ENCODE measurements around the gene PNKP. TPM values are rescaled to one million over a fixed set of nuclear protein-coding genes. Genes with fewer than 3 reads are reported as not detected.

Gene PNKP
- total and polyA plus RNA-seq, 9 of the 15 experiments (the other 6 are each of a cell fraction or from before 2014, with no cell fraction given), result 2.8 to 85.4 (median 25.3) TPM

DNA sequence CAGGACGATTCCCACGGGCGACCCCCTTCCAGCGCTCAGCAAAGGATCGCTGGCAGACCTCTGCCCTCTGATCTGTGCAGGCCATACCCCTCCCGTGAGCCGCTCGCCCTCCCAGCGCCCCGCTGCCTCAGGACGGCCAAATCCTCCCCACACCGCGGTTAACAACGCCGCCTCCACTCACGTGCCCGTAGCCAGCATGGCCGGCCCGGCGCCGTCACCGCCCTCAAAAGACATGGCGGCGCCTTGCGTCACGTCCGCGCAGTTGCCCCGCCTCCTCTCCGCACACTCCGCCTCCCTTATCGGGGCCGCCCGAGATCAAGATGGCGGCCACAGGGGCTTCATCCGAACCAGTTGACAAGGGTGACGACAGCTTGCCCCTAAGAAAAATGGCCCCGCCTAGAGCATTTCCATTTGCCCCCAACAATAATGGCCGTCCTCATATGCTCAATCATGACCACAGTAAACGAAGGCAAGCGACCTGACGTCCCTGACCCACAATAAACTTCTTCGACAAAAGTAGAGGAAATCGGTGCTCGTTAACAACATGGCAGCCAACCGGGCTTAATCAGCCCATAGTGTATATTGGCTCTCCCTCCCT lies 9.1 kb upstream of the PNKP start (continued):
- TF ChIP-seq, protein P1, sequence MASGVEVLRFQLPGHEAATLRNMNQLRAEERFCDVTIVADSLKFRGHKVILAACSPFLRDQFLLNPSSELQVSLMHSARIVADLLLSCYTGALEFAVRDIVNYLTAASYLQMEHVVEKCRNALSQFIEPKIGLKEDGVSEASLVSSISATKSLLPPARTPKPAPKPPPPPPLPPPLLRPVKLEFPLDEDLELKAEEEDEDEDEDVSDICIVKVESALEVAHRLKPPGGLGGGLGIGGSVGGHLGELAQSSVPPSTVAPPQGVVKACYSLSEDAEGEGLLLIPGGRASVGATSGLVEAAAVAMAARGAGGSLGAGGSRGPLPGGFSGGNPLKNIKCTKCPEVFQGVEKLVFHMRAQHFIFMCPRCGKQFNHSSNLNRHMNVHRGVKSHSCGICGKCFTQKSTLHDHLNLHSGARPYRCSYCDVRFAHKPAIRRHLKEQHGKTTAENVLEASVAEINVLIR (CRISPR knock-in tag; IDR thresholded peaks at IDR 0.05), result peak; percentile 92
- TF ChIP-seq ZNF586 (CRISPR knock-in tag; conservative IDR thresholded peaks at IDR 0.05) (no peak), SRSF7 (optimal IDR thresholded peaks at IDR 0.05; ENCODE audit: low read depth, low read length) (no peak), YBX1 (IDR thresholded peaks at IDR 0.05) (no peak), ZNF696 (CRISPR knock-in tag; conservative IDR thresholded peaks at IDR 0.05) (no peak), LCOR (CRISPR knock-in tag; IDR thresholded peaks at IDR 0.05) (no peak), BRF1 (IDR thresholded peaks at IDR 0.05; ENCODE audit: borderline replicate concordance, extremely low read depth, insufficient read length) (no peak), PPARD (CRISPR knock-in tag; IDR thresholded peaks at IDR 0.05) (no peak), PRPF4 (IDR thresholded peaks at IDR 0.05; ENCODE audit: insufficient read depth, low read depth, low read length, poor library complexity, severe bottlenecking) (no peak), KDM5B (IDR thresholded peaks at IDR 0.05; ENCODE audit: insufficient replicate concordance, low read depth, low read length) (peak; percentile 64)
- TF ChIP-seq, protein P2, sequence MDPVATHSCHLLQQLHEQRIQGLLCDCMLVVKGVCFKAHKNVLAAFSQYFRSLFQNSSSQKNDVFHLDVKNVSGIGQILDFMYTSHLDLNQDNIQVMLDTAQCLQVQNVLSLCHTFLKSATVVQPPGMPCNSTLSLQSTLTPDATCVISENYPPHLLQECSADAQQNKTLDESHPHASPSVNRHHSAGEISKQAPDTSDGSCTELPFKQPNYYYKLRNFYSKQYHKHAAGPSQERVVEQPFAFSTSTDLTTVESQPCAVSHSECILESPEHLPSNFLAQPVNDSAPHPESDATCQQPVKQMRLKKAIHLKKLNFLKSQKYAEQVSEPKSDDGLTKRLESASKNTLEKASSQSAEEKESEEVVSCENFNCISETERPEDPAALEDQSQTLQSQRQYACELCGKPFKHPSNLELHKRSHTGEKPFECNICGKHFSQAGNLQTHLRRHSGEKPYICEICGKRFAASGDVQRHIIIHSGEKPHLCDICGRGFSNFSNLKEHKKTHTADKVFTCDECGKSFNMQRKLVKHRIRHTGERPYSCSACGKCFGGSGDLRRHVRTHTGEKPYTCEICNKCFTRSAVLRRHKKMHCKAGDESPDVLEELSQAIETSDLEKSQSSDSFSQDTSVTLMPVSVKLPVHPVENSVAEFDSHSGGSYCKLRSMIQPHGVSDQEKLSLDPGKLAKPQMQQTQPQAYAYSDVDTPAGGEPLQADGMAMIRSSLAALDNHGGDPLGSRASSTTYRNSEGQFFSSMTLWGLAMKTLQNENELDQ (CRISPR knock-in tag; IDR thresholded peaks at IDR 0.05; ENCODE audit: borderline replicate concordance), result no peak
- TF ChIP-seq, protein P3, sequence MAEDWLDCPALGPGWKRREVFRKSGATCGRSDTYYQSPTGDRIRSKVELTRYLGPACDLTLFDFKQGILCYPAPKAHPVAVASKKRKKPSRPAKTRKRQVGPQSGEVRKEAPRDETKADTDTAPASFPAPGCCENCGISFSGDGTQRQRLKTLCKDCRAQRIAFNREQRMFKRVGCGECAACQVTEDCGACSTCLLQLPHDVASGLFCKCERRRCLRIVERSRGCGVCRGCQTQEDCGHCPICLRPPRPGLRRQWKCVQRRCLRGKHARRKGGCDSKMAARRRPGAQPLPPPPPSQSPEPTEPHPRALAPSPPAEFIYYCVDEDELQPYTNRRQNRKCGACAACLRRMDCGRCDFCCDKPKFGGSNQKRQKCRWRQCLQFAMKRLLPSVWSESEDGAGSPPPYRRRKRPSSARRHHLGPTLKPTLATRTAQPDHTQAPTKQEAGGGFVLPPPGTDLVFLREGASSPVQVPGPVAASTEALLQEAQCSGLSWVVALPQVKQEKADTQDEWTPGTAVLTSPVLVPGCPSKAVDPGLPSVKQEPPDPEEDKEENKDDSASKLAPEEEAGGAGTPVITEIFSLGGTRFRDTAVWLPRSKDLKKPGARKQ (CRISPR knock-in tag; IDR thresholded peaks at IDR 0.05), result no peak
- TF ChIP-seq, protein P4, sequence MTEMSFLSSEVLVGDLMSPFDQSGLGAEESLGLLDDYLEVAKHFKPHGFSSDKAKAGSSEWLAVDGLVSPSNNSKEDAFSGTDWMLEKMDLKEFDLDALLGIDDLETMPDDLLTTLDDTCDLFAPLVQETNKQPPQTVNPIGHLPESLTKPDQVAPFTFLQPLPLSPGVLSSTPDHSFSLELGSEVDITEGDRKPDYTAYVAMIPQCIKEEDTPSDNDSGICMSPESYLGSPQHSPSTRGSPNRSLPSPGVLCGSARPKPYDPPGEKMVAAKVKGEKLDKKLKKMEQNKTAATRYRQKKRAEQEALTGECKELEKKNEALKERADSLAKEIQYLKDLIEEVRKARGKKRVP (CRISPR knock-in tag; IDR thresholded peaks at IDR 0.05), result no peak; the same call in 1 of the 2 replicates
